ENCODE data around the gene CEP95. TPM values are rescaled to one million over a fixed set of nuclear protein-coding genes. Genes with fewer than 3 reads are reported as not detected.
A peak's percentile ranks its signal among the peaks of the same experiment; 100 is the strongest.

Gene CEP95
- total and polyA plus RNA-seq, 2 of the 13 experiments (the other 11 are each of a cell fraction or from before 2014, with no cell fraction given), result 65.9 to 68.8 TPM

DNA sequence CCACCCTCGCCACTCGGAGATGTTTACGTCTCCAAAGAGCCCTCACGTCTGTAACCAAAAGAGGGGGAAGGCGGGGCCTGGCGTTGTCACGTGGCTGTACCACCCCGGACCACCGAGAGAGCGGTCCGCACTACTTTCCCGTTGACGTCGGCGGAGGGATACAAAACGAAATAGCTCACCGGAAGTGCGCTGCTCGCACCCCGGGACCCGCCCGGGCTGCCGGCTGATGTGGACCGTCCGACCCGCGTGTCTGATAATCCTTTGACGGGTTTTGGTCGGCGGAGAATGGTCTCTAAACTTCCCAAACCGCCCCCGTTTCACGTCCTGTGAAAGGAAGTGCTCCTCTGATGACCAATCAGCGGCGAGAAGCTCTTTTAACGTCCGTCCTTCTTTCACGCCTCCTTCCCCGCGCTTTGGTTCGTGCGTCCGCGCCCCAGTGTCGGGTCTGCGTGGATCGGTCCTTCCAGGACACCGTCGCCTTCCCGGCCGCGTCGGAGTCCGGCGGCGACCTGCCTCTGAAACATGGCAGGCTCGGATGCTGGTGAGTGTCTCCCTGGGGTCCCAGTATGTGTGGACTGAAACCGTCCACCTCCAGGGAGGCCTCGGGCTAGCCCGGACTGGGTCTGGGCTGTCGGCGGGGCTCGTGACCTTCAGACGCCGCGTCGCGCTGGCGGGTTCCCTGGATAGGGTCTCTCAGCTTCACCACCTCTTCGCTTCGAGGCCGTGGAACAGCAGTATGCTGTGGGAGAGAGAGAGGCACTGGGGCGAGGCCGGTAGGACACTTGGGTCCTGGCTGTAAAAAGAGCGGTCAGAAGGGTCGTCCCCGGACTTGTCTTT, at the start of gene CEP95 (continued):
- TF ChIP-seq, protein P1, sequence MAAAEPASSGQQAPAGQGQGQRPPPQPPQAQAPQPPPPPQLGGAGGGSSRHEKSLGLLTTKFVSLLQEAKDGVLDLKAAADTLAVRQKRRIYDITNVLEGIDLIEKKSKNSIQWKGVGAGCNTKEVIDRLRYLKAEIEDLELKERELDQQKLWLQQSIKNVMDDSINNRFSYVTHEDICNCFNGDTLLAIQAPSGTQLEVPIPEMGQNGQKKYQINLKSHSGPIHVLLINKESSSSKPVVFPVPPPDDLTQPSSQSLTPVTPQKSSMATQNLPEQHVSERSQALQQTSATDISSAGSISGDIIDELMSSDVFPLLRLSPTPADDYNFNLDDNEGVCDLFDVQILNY (CRISPR knock-in tag; conservative IDR thresholded peaks at IDR 0.05), result peak; percentile 54
- 0 out of 2 replicates have a peak, but pooled peaks have one; percentile 69 for TF ChIP-seq ZNF713 (CRISPR knock-in tag; IDR thresholded peaks at IDR 0.05)
- TF ChIP-seq ZNF878 (CRISPR knock-in tag; IDR thresholded peaks at IDR 0.05), result peak; percentile 96
- TF ChIP-seq ZNF772 (CRISPR knock-in tag; IDR thresholded peaks at IDR 0.05), result peak; percentile 48; the same call in 1 of the 2 replicates
- TF ChIP-seq, protein P2, sequence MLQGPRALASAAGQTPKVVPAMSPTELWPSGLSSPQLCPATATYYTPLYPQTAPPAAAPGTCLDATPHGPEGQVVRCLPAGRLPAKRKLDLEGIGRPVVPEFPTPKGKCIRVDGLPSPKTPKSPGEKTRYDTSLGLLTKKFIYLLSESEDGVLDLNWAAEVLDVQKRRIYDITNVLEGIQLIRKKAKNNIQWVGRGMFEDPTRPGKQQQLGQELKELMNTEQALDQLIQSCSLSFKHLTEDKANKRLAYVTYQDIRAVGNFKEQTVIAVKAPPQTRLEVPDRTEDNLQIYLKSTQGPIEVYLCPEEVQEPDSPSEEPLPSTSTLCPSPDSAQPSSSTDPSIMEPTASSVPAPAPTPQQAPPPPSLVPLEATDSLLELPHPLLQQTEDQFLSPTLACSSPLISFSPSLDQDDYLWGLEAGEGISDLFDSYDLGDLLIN (CRISPR knock-in tag; IDR thresholded peaks at IDR 0.05; ENCODE audit: borderline replicate concordance), result peak; percentile 85; the same call in 1 of the 2 replicates
- peak; percentile 84 for TF ChIP-seq MXD4 (CRISPR knock-in tag; IDR thresholded peaks at IDR 0.05)
- TF ChIP-seq ELF4 (CRISPR knock-in tag; IDR thresholded peaks at IDR 0.05; ENCODE audit: borderline replicate concordance), result peak; percentile 68; the same call in 1 of the 2 replicates
- TF ChIP-seq ZFP1 (CRISPR knock-in tag; IDR thresholded peaks at IDR 0.05), result peak; percentile 48; the same call in 1 of the 2 replicates
- TF ChIP-seq, protein P3, sequence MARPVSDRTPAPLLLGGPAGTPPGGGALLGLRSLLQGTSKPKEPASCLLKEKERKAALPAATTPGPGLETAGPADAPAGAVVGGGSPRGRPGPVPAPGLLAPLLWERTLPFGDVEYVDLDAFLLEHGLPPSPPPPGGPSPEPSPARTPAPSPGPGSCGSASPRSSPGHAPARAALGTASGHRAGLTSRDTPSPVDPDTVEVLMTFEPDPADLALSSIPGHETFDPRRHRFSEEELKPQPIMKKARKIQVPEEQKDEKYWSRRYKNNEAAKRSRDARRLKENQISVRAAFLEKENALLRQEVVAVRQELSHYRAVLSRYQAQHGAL (CRISPR knock-in tag; IDR thresholded peaks at IDR 0.05; ENCODE audit: not compliant biosample characterization), result peak; percentile 67
- peak; percentile 82; the same call in 1 of the 2 replicates for TF ChIP-seq ZNF670 (CRISPR knock-in tag; IDR thresholded peaks at IDR 0.05; ENCODE audit: borderline replicate concordance)
- peak; percentile 60 for TF ChIP-seq ZNF781 (CRISPR knock-in tag; IDR thresholded peaks at IDR 0.05; ENCODE audit: borderline replicate concordance, not compliant biosample characterization)
- TF ChIP-seq ZNF546 (CRISPR knock-in tag; conservative IDR thresholded peaks at IDR 0.05), result peak; percentile 88; the same call in 1 of the 2 replicates
- TF ChIP-seq ZNF788 (CRISPR knock-in tag; IDR thresholded peaks at IDR 0.05; ENCODE audit: borderline replicate concordance), result peak; percentile 87; the same call in 1 of the 2 replicates
- TF ChIP-seq, protein P4, sequence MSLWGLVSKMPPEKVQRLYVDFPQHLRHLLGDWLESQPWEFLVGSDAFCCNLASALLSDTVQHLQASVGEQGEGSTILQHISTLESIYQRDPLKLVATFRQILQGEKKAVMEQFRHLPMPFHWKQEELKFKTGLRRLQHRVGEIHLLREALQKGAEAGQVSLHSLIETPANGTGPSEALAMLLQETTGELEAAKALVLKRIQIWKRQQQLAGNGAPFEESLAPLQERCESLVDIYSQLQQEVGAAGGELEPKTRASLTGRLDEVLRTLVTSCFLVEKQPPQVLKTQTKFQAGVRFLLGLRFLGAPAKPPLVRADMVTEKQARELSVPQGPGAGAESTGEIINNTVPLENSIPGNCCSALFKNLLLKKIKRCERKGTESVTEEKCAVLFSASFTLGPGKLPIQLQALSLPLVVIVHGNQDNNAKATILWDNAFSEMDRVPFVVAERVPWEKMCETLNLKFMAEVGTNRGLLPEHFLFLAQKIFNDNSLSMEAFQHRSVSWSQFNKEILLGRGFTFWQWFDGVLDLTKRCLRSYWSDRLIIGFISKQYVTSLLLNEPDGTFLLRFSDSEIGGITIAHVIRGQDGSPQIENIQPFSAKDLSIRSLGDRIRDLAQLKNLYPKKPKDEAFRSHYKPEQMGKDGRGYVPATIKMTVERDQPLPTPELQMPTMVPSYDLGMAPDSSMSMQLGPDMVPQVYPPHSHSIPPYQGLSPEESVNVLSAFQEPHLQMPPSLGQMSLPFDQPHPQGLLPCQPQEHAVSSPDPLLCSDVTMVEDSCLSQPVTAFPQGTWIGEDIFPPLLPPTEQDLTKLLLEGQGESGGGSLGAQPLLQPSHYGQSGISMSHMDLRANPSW (CRISPR knock-in tag; IDR thresholded peaks at IDR 0.05; ENCODE audit: borderline replicate concordance), result no peak
- peak; percentile 57; the same call in 1 of the 2 replicates for TF ChIP-seq HDAC2 (CRISPR knock-in tag; IDR thresholded peaks at IDR 0.05)
- TF ChIP-seq LCORL (IDR thresholded peaks at IDR 0.05), result no peak
- peak; percentile 49; the same call in 1 of the 2 replicates for TF ChIP-seq LCORL (CRISPR knock-in tag; IDR thresholded peaks at IDR 0.05)
- TF ChIP-seq, protein P5, sequence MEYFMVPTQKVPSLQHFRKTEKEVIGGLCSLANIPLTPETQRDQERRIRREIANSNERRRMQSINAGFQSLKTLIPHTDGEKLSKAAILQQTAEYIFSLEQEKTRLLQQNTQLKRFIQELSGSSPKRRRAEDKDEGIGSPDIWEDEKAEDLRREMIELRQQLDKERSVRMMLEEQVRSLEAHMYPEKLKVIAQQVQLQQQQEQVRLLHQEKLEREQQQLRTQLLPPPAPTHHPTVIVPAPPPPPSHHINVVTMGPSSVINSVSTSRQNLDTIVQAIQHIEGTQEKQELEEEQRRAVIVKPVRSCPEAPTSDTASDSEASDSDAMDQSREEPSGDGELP (IDR thresholded peaks at IDR 0.05; ENCODE audit: borderline replicate concordance, low read depth), result peak; percentile 64; the same call in 1 of the 2 replicates

All from HepG2 (cell line).